Neutrophil (primary cell): ENCODE data around the gene RNF222.

Experiments
- H3K27ac ChIP-seq: fragments of 200-600 bp; sonication (generic); 2 replicates; pipeline ENCODE4 v1.5.1; 2016; ENCODE audit warnings: mild to moderate bottlenecking, moderate library complexity
- H3K27me3 ChIP-seq: fragments of 200-600 bp; sonication (generic); 2 replicates; pipeline ENCODE4 v1.6.0; 2016; ENCODE audit warnings: mild to moderate bottlenecking
- H3K36me3 ChIP-seq: fragments of 200-600 bp; sonication (generic); 2 replicates; pipeline ENCODE4 v1.5.1; 2017
- H3K4me1 ChIP-seq, 2 experiments: fragments of 200-600 bp in 1 of 2; sonication (generic) in 1 of 2; 1 replicate in 1 of 2; 2 replicates in 1 of 2; pipeline versions ENCODE4 v1.5.1 to v1.6.1; 2013 to 2016; ENCODE audit warnings: low read depth in 1 of 2, low read length in 1 of 2, mild to moderate bottlenecking in 1 of 2, moderate library complexity in 1 of 2; ENCODE audit not compliant: control insufficient read depth in 1 of 2, insufficient read depth in 1 of 2
- H3K4me3 ChIP-seq, 2 experiments: fragments of 200-600 bp in 1 of 2; sonication (generic) in 1 of 2; 1 replicate in 1 of 2; 2 replicates in 1 of 2; pipeline ENCODE4 v1.5.1; 2013 to 2016; ENCODE audit warnings: low read depth in 1 of 2, low read length in 1 of 2, mild to moderate bottlenecking in 1 of 2, moderate library complexity in 1 of 2
- H3K9me3 ChIP-seq: fragments of 200-600 bp; sonication (generic); 2 replicates; pipeline ENCODE4 v1.5.1; 2016
- CTCF ChIP-seq: fragments of 200-600 bp; sonication (generic); IDR thresholded peaks from 2 replicates; pipeline ENCODE4 v1.5.1; 2016; ENCODE audit warnings: antibody characterized with exemption

RNF222 gene

DNA sequence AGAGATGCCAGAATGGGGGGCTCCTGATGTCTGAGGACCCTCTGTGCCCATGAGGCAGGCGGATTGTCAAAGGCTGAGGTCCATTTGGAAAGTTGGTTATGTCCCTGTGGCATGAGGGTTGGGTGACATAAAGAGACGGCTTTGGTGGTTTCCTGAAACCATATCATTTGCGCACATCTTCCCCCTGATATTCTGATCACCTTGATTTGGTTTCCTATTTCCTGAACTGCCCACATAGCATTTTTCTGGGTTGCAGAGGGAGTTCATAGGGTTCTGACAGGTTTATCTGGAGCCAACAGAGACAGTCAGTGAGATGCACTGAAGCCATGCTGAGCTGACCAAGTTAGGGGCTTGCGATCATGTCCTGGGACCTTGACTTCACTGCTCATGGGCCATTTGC lies 15.7 kb upstream of the RNF222 start:
- Histone ChIP-seq H3K9me3 (no peaks in the 10 kb centered on the region), H3K27ac (peak overlapping the region; percentile 97), H3K27me3 (no peaks in the 10 kb centered on the region), H3K4me3 (peak overlapping the region; percentile 85 to 99), H3K36me3 (peaks cover 5% of the 10 kb centered on the region), H3K4me1 (peaks cover 75 to 81% of the 10 kb centered on the region in 2 experiments)
- TF ChIP-seq CTCF, result no peak

GRCh38 chr17:8412089-8412488 lies 14.5 kb upstream of the RNF222 start:
- Histone ChIP-seq H3K27ac (peak overlapping the region; percentile 97), H3K4me1 (peaks cover 68% of the 10 kb centered on the region in 2 experiments), H3K4me3 (peak overlapping the region; percentile 85 to 99), H3K9me3 (no peaks in the 10 kb centered on the region), H3K36me3 (peaks cover 5% of the 10 kb centered on the region), H3K27me3 (no peaks in the 10 kb centered on the region)
- no peak for TF ChIP-seq CTCF

DNA sequence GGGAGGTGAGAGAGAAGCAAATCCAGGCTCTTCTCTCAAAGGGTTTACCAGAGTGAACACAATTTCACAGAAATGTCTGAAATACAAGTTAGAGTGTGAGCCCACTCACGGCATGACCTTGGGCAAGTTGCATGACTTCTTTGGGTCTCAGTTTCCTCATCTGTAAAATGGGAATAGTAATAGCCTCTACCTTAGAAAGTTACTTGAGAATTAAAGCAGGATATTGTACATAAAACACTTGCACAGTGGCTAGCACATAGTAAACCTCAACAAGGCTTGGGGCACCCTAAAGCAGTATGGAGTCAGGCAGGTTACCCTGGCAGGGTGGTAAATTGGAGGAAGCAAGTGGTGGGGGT lies 13.2 kb upstream of the RNF222 start:
- peaks cover 56% of the 10 kb centered on the region in 2 experiments for H3K4me1 ChIP-seq
- no peaks in the 10 kb centered on the region for H3K9me3 ChIP-seq
- H3K27me3 ChIP-seq, result no peaks in the 10 kb centered on the region
- H3K27ac ChIP-seq, result peak overlapping the region; percentile 97
- peaks cover 4% of the 10 kb centered on the region for H3K36me3 ChIP-seq
- TF ChIP-seq CTCF, result no peak
- H3K4me3 ChIP-seq, result peak overlapping the region in 1 of 2 experiments; percentile 52

DNA sequence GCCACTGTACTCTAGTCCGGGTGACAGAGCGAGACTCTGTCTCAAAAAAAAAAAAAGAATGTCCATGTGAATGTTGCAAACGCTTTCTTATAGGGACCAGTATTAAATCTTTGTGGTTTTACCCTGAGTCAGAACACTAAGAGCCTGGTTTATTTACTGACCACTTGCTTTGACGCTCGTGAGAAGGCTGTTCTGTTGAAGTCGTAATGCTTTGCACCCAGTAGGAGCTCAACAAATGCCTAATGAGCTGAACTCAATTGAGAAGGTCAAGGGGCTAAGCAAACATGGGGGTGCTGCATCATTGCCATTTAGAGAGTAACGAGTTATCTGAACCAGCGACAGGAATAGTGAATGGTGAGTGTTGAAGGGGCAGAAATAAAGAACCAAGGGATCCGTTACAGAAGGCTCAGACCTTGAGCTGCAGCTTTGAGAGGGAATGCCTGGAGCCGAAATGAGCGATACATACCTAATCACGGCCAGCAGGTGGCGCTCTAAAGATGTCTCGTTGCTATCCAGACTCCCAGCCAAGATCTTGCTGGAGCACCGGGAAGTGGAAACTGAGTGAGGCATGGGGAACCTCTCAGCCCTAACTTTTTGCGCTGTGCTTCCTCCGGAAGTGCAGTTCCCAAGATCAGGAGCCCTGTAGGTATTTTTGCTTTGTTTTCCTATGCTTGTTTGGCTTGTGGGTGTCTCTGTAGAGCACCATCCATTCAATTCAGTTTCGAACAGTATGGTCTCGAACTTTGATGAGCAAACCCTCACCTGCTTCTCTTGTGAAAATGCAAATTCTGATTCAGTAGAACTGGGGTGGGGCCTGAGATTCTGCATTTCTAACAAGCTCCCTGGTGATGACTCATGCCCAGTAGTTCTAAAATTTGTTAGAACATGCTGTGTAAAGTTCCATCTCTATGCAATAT lies 12.6 kb upstream of the RNF222 start:
- Histone ChIP-seq H3K27ac (peak overlapping the region; percentile 97), H3K36me3 (no peaks in the 10 kb centered on the region), H3K4me3 (peak overlapping the region; percentile 26 to 52), H3K27me3 (no peaks in the 10 kb centered on the region), H3K4me1 (peaks cover 49 to 50% of the 10 kb centered on the region in 2 experiments), H3K9me3 (no peaks in the 10 kb centered on the region)
- peak; percentile 89 for TF ChIP-seq CTCF

DNA sequence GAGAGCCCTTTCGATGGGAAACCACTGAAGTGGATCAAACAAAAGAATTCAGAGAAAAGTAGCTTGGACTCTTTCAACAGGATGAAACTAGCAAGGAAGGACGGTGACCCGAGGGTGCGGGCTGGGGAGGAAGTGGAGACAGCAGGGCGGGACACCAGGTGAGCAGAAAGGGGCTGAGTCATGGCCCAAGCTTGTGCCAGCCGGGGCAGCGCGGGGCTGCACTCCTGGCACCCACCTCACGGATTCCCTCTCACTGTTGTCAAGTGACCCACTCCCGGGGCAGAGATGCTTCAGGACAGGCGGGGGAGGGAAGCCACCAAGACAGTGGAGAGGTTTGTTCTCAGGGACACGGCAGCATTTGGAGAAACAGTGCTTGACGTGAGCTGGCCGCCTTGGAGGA lies 10.7 kb upstream of the RNF222 start:
- H3K4me3 ChIP-seq, result no peak overlapping the region
- no peaks in the 10 kb centered on the region for H3K9me3 ChIP-seq
- H3K27ac ChIP-seq, result peak overlapping the region; percentile 25
- TF ChIP-seq CTCF, result no peak
- H3K27me3 ChIP-seq, result no peaks in the 10 kb centered on the region
- H3K36me3 ChIP-seq, result no peaks in the 10 kb centered on the region
- H3K4me1 ChIP-seq, result peaks cover 34 to 40% of the 10 kb centered on the region in 2 experiments
